HEK293T (cell line): ENCODE measurements around the gene UVRAG.

Experiments used
- CTCF ChIA-PET: fragments of 350-600 bp; formaldehyde crosslinking; extraction: SDS; loops from one replicate; lab custom pipeline; 2021; ENCODE audit warnings: antibody characterized with exemption, inconsistent platforms; lab: Yijun Ruan, JAX
- POLR2A ChIA-PET: fragments of 350-600 bp; formaldehyde crosslinking; extraction: SDS; loops from one replicate; lab custom pipeline; 2020; ENCODE audit warnings: antibody characterized with exemption, inconsistent platforms; lab: Yijun Ruan, JAX
- DNase-seq: peaks from one replicate; pipeline ENCODE4 v3.0.0; 2012; ENCODE audit warnings: mixed read lengths; ENCODE audit errors: extremely low spot score
- ARNT ChIP-seq: fragments of 450-650 bp; IDR thresholded peaks from 2 replicates; pipeline ENCODE4 v1.6.1; 2017; ENCODE audit warnings: mild to moderate bottlenecking
- BHLHE40 ChIP-seq: fragments of 450-650 bp; IDR thresholded peaks from 2 replicates; pipeline ENCODE4 v1.6.1; 2016; ENCODE audit warnings: mild to moderate bottlenecking, moderate library complexity, borderline replicate concordance
- CTBP1 ChIP-seq: fragments of 450-650 bp; IDR thresholded peaks from 2 replicates; pipeline ENCODE4 v1.6.1; 2016; ENCODE audit warnings: borderline replicate concordance
- ELF4 ChIP-seq: fragments of 450-650 bp; IDR thresholded peaks from 2 replicates; pipeline ENCODE4 v1.6.1; 2017; ENCODE audit warnings: antibody characterized with exemption
- FOXA1 ChIP-seq: fragments of 450-650 bp; IDR thresholded peaks from 2 replicates; pipeline ENCODE4 v1.6.1; 2016; ENCODE audit warnings: mild to moderate bottlenecking
- FOXK2 ChIP-seq: fragments of 450-650 bp; IDR thresholded peaks from 2 replicates; pipeline ENCODE4 v1.6.1; 2016; ENCODE audit warnings: mild to moderate bottlenecking
- FOXM1 ChIP-seq: fragments of 450-650 bp; IDR thresholded peaks from 2 replicates; pipeline ENCODE4 v1.6.1; 2017; ENCODE audit warnings: mild to moderate bottlenecking, borderline replicate concordance
- HDGF ChIP-seq: fragments of 450-650 bp; IDR thresholded peaks from 2 replicates; pipeline ENCODE4 v1.6.1; 2017; ENCODE audit warnings: antibody characterized with exemption, borderline replicate concordance
- L3MBTL2 ChIP-seq: fragments of 450-650 bp; conservative IDR thresholded peaks from 2 replicates; pipeline ENCODE4 v1.6.1; 2016; ENCODE audit warnings: mild to moderate bottlenecking
- LEF1 ChIP-seq: fragments of 450-650 bp; IDR thresholded peaks from 2 replicates; pipeline ENCODE4 v1.6.1; 2017; ENCODE audit warnings: mild to moderate bottlenecking, borderline replicate concordance
- NFRKB ChIP-seq: fragments of 450-650 bp; IDR thresholded peaks from 2 replicates; pipeline ENCODE4 v1.6.1; 2016; ENCODE audit warnings: mild to moderate bottlenecking, moderate library complexity
- PKNOX1 ChIP-seq: fragments of 450-650 bp; IDR thresholded peaks from 2 replicates; pipeline ENCODE4 v1.6.1; 2016
- SP1 ChIP-seq: fragments of 450-650 bp; IDR thresholded peaks from 2 replicates; pipeline ENCODE4 v1.6.1; 2017
- SUZ12 ChIP-seq: fragments of 450-650 bp; IDR thresholded peaks from 2 replicates; pipeline ENCODE4 v1.6.1; 2016; ENCODE audit warnings: mild to moderate bottlenecking
- TARDBP ChIP-seq: fragments of 450-650 bp; IDR thresholded peaks from 2 replicates; pipeline ENCODE4 v1.6.1; 2016
- ZNF384 ChIP-seq: fragments of 450-650 bp; IDR thresholded peaks from 2 replicates; pipeline ENCODE4 v1.6.1; 2016

Gene UVRAG

GRCh38 chr11:76115555-76115954 lies 300.5 kb downstream of the UVRAG start:
- TF ChIP-seq TARDBP (no peak), HDGF (no peak), ELF4 (no peak), SUZ12 (no peak), FOXA1 (no peak), ARNT (no peak), LEF1 (no peak), FOXM1 (no peak), CTBP1 (no peak)
- no peak for DNase-seq
- ChIA-PET CTCF (no interaction called here), POLR2A (no interaction called here)

- TF ChIP-seq SUZ12 (no peak), L3MBTL2 (no peak), SP1 (no peak), TARDBP (no peak), FOXM1 (no peak), HDGF (no peak), ELF4 (no peak), BHLHE40 (no peak), LEF1 (no peak), PKNOX1 (no peak), FOXK2 (no peak), ARNT (no peak)
- no peak for DNase-seq
- ChIA-PET CTCF (interaction anchor here (1.1 kb wide), 1 partner anchor 33 kb away, joined by 3 read pairs; no protein-coding TSS in a partner anchor), POLR2A (no interaction called here)
Observed at GRCh38 chr11:76119032-76119431, 304.0 kb downstream of the UVRAG start.

- ChIA-PET CTCF (interaction anchor here (1.1 kb wide), 1 partner anchor 32 kb away, joined by 3 read pairs; no protein-coding TSS in a partner anchor), POLR2A (no interaction called here)
- TF ChIP-seq TARDBP (no peak), ARNT (no peak), BHLHE40 (no peak), FOXK2 (no peak), ELF4 (no peak), HDGF (no peak), SP1 (no peak), SUZ12 (no peak)
- no peak for DNase-seq
Observed at GRCh38 chr11:76119779-76120178, 304.8 kb downstream of the UVRAG start.

- DNase-seq, result no peak
- ChIA-PET CTCF (interaction anchor here (0.6 to 1.5 kb wide), 2 partner anchors 15 to 31 kb away, joined by 3 to 4 read pairs; no protein-coding TSS in a partner anchor), POLR2A (no interaction called here)
- TF ChIP-seq CTBP1, result no peak
- TF ChIP-seq FOXA1, result no peak
- no peak for TF ChIP-seq HDGF
- no peak for TF ChIP-seq TARDBP
- no peak for TF ChIP-seq ELF4
- TF ChIP-seq PKNOX1, result no peak
- no peak for TF ChIP-seq BHLHE40
- TF ChIP-seq FOXK2, result no peak
- no peak for TF ChIP-seq SP1
- TF ChIP-seq FOXM1, result no peak
- no peak for TF ChIP-seq ARNT
- no peak for TF ChIP-seq LEF1
- no peak for TF ChIP-seq L3MBTL2
- no peak for TF ChIP-seq ZNF384
Observed at GRCh38 chr11:76120513-76121101, 305.6 kb downstream of the UVRAG start.

- DNase-seq, result no peak
- TF ChIP-seq PKNOX1 (no peak), FOXK2 (no peak), BHLHE40 (no peak), ZNF384 (no peak), CTBP1 (no peak), NFRKB (no peak), LEF1 (no peak)
- POLR2A ChIA-PET, result no interaction called here
- CTCF ChIA-PET, result no interaction called here
Observed at GRCh38 chr11:76123248-76123647, 308.2 kb downstream of the UVRAG start.

- CTCF ChIA-PET, result no interaction called here
- POLR2A ChIA-PET, result no interaction called here
- DNase-seq, result no peak
- no peak for TF ChIP-seq CTBP1
- no peak for TF ChIP-seq LEF1
- TF ChIP-seq FOXK2, result no peak
- TF ChIP-seq SUZ12, result no peak
- TF ChIP-seq BHLHE40, result no peak
- TF ChIP-seq ARNT, result no peak
- no peak for TF ChIP-seq L3MBTL2
- TF ChIP-seq ELF4, result no peak
Observed at GRCh38 chr11:76124905-76125770, 310.1 kb downstream of the UVRAG start.
